Esophagus squamous epithelium (tissue), 4 donors: Measurements from ENCODE around the gene RTKN.

Experiments used
- CTCF ChIP-seq, 6 experiments: fragments of 450-650 bp in 4 of 6; fragments of 200-600 bp in 2 of 6; sonication (generic) in 2 of 6; IDR thresholded peaks; one replicate each; pipeline ENCODE4 v1.5.1; 2016 to 2019; ENCODE audit warnings: antibody characterized with exemption in 6 of 6, mild to moderate bottlenecking in 4 of 6, moderate library complexity in 4 of 6
- POLR2A ChIP-seq, 4 donors: fragments of 450-650 bp; IDR thresholded peaks; one replicate each; pipeline ENCODE4 v1.6.1; 2017; ENCODE audit warnings: antibody characterized with exemption in 4 of 4, mild to moderate bottlenecking in 4 of 4, moderate library complexity in 3 of 4

- TF ChIP-seq CTCF (IDR thresholded peaks at IDR 0.05) (no peak), POLR2A (IDR thresholded peaks at IDR 0.05) (no peak)
These were observed 49.3 kb downstream of the RTKN start for GRCh38 chr2:74392449-74392743.
